GM21526 (cell line): ENCODE measurements around the gene SPP2.

ENCODE experiments used
- ATAC-seq: cut with Tn5 transposase; IDR thresholded peaks from one replicate; pipeline ENCODE4 v1.9.1; 2021; ENCODE audit warnings: moderate library complexity; ENCODE audit not compliant: unreplicated experiment, low FRiP score

SPP2 gene

GRCh38 chr2:234033885-234034284, 16.6 kb upstream of the SPP2 start:
- ATAC-seq, result no peak

GRCh38 chr2:234038076-234038802, 12.3 kb upstream of the SPP2 start:
- no peak for ATAC-seq

- ATAC-seq, result no peak
Measured at GRCh38 chr2:234044157-234044556, 6.3 kb upstream of the SPP2 start.

GRCh38 chr2:234046521-234046920, 4.0 kb upstream of the SPP2 start:
- no peak for ATAC-seq

GRCh38 chr2:234047361-234047760, 3.1 kb upstream of the SPP2 start:
- no peak for ATAC-seq

GRCh38 chr2:234048049-234048448, 2.5 kb upstream of the SPP2 start:
- ATAC-seq, result no peak

- no peak for ATAC-seq
Measured at GRCh38 chr2:234051374-234052070, 1.0 kb downstream of the SPP2 start.

- no peak for ATAC-seq
Measured at GRCh38 chr2:234058881-234059280, 8.4 kb downstream of the SPP2 start.

- ATAC-seq, result no peak
Measured at GRCh38 chr2:234060236-234060635, 9.7 kb downstream of the SPP2 start.

- no peak for ATAC-seq
Measured at GRCh38 chr2:234061624-234062257, 11.2 kb downstream of the SPP2 start.

GRCh38 chr2:234066587-234066986, 16.1 kb downstream of the SPP2 start:
- no peak for ATAC-seq

- ATAC-seq, result no peak
Measured at GRCh38 chr2:234071664-234072063, 21.2 kb downstream of the SPP2 start.

- no peak for ATAC-seq
Measured at GRCh38 chr2:234072454-234072853, 22.0 kb downstream of the SPP2 start.

GRCh38 chr2:234074751-234075517, 24.4 kb downstream of the SPP2 start:
- ATAC-seq, result no peak

- no peak for ATAC-seq
Measured at GRCh38 chr2:234075518-234075915, 25.0 kb downstream of the SPP2 start.

- ATAC-seq, result no peak
Measured at GRCh38 chr2:234075947-234076346, 25.4 kb downstream of the SPP2 start.

- ATAC-seq, result no peak
Measured at GRCh38 chr2:234076451-234076850, 25.9 kb downstream of the SPP2 start.

GRCh38 chr2:234078129-234078528, 27.6 kb downstream of the SPP2 start:
- no peak for ATAC-seq

- no peak for ATAC-seq
Measured at GRCh38 chr2:234081970-234082822, 31.7 kb downstream of the SPP2 start.
